ENCODE data around the gene KLK15. TPM values are rescaled to one million over a fixed set of nuclear protein-coding genes. Genes with fewer than 3 reads are reported as not detected.

The KLK15 gene
- total RNA-seq, 1 experiment from 2014 or later, result not detected

- Histone ChIP-seq H3K4me3 (no peak overlapping the region), H3K4me1 (replicated peaks) (no peaks in the 10 kb centered on the region), H3K27me3 (replicated peaks) (no peaks in the 10 kb centered on the region), H3K27ac (no peak overlapping the region), H3K9me3 (replicated peaks) (no peaks in the 10 kb centered on the region), H3K36me3 (no peaks in the 10 kb centered on the region)
- no peak for DNase-seq (ENCODE audit: low read depth in 1 of 2, low spot score in 2 of 2)
Observed at GRCh38 chr19:50859849-50860248, 26.5 kb upstream of the KLK15 start.

DNA sequence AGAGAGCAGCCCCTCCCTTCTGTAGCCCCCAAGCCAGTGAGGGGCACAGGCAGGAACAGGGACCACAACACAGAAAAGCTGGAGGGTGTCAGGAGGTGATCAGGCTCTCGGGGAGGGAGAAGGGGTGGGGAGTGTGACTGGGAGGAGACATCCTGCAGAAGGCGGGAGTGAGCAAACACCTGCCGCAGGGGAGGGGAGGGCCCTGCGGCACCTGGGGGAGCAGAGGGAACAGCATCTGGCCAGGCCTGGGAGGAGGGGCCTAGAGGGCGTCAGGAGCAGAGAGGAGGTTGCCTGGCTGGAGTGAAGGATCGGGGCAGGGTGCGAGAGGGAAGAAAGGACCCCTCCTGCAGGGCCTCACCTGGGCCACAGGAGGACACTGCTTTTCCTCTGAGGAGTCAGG is 25.5 kb upstream of the KLK15 start:
- H3K27me3 ChIP-seq (replicated peaks), result no peaks in the 10 kb centered on the region
- no peaks in the 10 kb centered on the region for H3K36me3 ChIP-seq
- H3K4me1 ChIP-seq (replicated peaks), result no peaks in the 10 kb centered on the region
- H3K4me3 ChIP-seq, result no peak overlapping the region
- H3K9me3 ChIP-seq (replicated peaks), result no peaks in the 10 kb centered on the region
- no peak overlapping the region for H3K27ac ChIP-seq
- no peak for DNase-seq (ENCODE audit: low read depth in 1 of 2, low spot score in 2 of 2)

- DNase-seq (ENCODE audit: low read depth in 1 of 2, low spot score in 2 of 2), result no peak
- no peaks in the 10 kb centered on the region for H3K4me1 ChIP-seq (replicated peaks)
Observed at GRCh38 chr19:50857366-50857765, 24.0 kb upstream of the KLK15 start.

GRCh38 chr19:50854636-50855410 is 21.4 kb upstream of the KLK15 start, which contains the start of gene KLK3:
KLK3 (plus strand) TSS chr19:50854915; CDS start chr19:50854956, 41 bp downstream.
- no peak for DNase-seq (ENCODE audit: low read depth in 1 of 2, low spot score in 2 of 2)
- H3K27me3 ChIP-seq (replicated peaks), result no peaks in the 10 kb centered on the region
- H3K9me3 ChIP-seq (replicated peaks), result no peaks in the 10 kb centered on the region
- no peaks in the 10 kb centered on the region for H3K4me1 ChIP-seq (replicated peaks)
- no peaks in the 10 kb centered on the region for H3K36me3 ChIP-seq
- no peak within 1 kb of the TSS for H3K4me3 ChIP-seq
- no peak within 1 kb of the TSS for H3K27ac ChIP-seq

More at GRCh38 chr19:50857366-50857765, 24.0 kb upstream of the KLK15 start:
- no peaks in the 10 kb centered on the region for H3K36me3 ChIP-seq
- no peaks in the 10 kb centered on the region for H3K27me3 ChIP-seq (replicated peaks)
- H3K4me3 ChIP-seq, result no peak overlapping the region
- no peaks in the 10 kb centered on the region for H3K9me3 ChIP-seq (replicated peaks)
- no peak overlapping the region for H3K27ac ChIP-seq

DNA sequence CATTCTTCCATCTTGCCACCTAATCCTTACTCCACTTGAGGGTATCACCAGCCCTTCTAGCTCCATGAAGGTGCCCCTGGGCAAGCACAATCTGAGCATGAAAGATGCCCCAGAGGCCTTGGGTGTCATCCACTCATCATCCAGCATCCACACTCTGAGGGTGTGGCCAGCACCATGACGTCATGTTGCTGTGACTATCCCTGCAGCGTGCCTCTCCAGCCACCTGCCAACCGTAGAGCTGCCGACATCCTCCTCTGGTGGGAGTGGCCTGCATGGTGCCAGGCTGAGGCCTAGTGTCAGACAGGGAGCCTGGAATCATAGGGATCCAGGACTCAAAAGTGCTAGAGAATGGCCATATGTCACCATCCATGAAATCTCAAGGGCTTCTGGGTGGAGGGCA is 18.2 kb upstream of the KLK15 start:
- H3K4me3 ChIP-seq, result no peak overlapping the region

DNA sequence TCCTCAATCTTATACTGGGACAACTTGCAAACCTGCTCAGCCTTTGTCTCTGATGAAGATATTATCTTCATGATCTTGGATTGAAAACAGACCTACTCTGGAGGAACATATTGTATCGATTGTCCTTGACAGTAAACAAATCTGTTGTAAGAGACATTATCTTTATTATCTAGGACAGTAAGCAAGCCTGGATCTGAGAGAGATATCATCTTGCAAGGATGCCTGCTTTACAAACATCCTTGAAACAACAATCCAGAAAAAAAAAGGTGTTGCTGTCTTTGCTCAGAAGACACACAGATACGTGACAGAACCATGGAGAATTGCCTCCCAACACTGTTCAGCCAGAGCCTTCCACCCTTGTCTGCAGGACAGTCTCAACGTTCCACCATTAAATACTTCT is 17.4 kb upstream of the KLK15 start:
- no peaks in the 10 kb centered on the region for H3K4me1 ChIP-seq (replicated peaks)
- no peak for DNase-seq (ENCODE audit: low read depth in 1 of 2, low spot score in 2 of 2)
- H3K4me3 ChIP-seq, result no peak overlapping the region
- no peaks in the 10 kb centered on the region for H3K27me3 ChIP-seq (replicated peaks)
- H3K27ac ChIP-seq, result no peak overlapping the region
- H3K9me3 ChIP-seq (replicated peaks), result no peaks in the 10 kb centered on the region
- no peaks in the 10 kb centered on the region for H3K36me3 ChIP-seq

More for the DNA sequence above, 18.2 kb upstream of the KLK15 start:
- Histone ChIP-seq H3K36me3 (no peaks in the 10 kb centered on the region), H3K27me3 (replicated peaks) (no peaks in the 10 kb centered on the region), H3K27ac (no peak overlapping the region), H3K4me1 (replicated peaks) (no peaks in the 10 kb centered on the region), H3K9me3 (replicated peaks) (no peaks in the 10 kb centered on the region)
- DNase-seq (ENCODE audit: low read depth in 1 of 2, low spot score in 2 of 2), result no peak

DNA sequence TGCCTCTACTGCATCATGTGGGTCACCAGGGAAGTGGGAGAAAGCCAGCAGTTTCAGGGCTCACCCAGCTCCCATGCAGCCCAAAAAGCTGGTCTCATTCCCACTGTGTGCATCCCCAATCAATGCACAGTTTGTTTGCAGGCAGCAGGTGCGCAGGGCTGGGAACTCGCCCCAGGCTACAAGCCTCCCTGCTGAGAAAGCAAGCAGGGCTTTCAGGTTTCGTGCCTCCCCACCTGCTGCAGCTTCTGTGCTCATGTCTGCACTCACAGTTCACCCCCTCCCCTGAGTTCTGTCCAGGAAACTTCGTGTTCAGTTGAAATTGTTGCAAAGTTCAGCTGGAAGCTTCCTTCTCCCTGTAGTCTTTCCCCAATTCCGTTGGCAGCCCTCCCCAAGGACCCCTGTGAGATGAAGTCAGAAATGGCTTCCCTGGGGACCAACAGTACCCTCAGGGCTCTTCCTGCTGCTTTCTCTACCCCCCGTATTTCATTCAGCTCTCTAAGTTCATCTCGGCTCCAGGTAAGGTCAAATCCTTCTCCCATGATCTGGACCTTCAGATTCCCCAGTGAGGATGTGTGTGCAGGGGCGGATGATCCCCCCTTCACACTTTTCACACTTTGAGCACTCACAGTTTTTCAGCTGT is 11.0 kb upstream of the KLK15 start:
- Histone ChIP-seq H3K27ac (no peak overlapping the region), H3K27me3 (replicated peaks) (no peaks in the 10 kb centered on the region), H3K36me3 (no peaks in the 10 kb centered on the region), H3K4me1 (replicated peaks) (no peaks in the 10 kb centered on the region), H3K4me3 (no peak overlapping the region), H3K9me3 (replicated peaks) (no peaks in the 10 kb centered on the region)
- no peak for DNase-seq (ENCODE audit: low read depth in 1 of 2, low spot score in 2 of 2)

- Histone ChIP-seq H3K9me3 (replicated peaks) (no peaks in the 10 kb centered on the region), H3K4me3 (no peak overlapping the region)
- DNase-seq (ENCODE audit: low read depth in 1 of 2, low spot score in 2 of 2), result no peak
Observed at GRCh38 chr19:50843701-50844221, 10.4 kb upstream of the KLK15 start.

GRCh38 chr19:50843205-50843604 is 9.8 kb upstream of the KLK15 start:
- no peak overlapping the region for H3K4me3 ChIP-seq
- no peaks in the 10 kb centered on the region for H3K36me3 ChIP-seq
- H3K27ac ChIP-seq, result no peak overlapping the region
- DNase-seq (ENCODE audit: low read depth in 1 of 2, low spot score in 2 of 2), result no peak
- no peaks in the 10 kb centered on the region for H3K27me3 ChIP-seq (replicated peaks)
- H3K4me1 ChIP-seq (replicated peaks), result no peaks in the 10 kb centered on the region
- no peaks in the 10 kb centered on the region for H3K9me3 ChIP-seq (replicated peaks)

More at GRCh38 chr19:50843701-50844221, 10.4 kb upstream of the KLK15 start:
- no peaks in the 10 kb centered on the region for H3K27me3 ChIP-seq (replicated peaks)
- H3K27ac ChIP-seq, result no peak overlapping the region
- no peaks in the 10 kb centered on the region for H3K4me1 ChIP-seq (replicated peaks)
- no peaks in the 10 kb centered on the region for H3K36me3 ChIP-seq

- no peak overlapping the region for H3K27ac ChIP-seq
- no peaks in the 10 kb centered on the region for H3K4me1 ChIP-seq (replicated peaks)
- no peaks in the 10 kb centered on the region for H3K9me3 ChIP-seq (replicated peaks)
- no peaks in the 10 kb centered on the region for H3K36me3 ChIP-seq
- H3K27me3 ChIP-seq (replicated peaks), result no peaks in the 10 kb centered on the region
- no peak for DNase-seq (ENCODE audit: low read depth in 1 of 2, low spot score in 2 of 2)
- H3K4me3 ChIP-seq, result no peak overlapping the region
Observed at GRCh38 chr19:50842130-50842529, 8.8 kb upstream of the KLK15 start.

DNA sequence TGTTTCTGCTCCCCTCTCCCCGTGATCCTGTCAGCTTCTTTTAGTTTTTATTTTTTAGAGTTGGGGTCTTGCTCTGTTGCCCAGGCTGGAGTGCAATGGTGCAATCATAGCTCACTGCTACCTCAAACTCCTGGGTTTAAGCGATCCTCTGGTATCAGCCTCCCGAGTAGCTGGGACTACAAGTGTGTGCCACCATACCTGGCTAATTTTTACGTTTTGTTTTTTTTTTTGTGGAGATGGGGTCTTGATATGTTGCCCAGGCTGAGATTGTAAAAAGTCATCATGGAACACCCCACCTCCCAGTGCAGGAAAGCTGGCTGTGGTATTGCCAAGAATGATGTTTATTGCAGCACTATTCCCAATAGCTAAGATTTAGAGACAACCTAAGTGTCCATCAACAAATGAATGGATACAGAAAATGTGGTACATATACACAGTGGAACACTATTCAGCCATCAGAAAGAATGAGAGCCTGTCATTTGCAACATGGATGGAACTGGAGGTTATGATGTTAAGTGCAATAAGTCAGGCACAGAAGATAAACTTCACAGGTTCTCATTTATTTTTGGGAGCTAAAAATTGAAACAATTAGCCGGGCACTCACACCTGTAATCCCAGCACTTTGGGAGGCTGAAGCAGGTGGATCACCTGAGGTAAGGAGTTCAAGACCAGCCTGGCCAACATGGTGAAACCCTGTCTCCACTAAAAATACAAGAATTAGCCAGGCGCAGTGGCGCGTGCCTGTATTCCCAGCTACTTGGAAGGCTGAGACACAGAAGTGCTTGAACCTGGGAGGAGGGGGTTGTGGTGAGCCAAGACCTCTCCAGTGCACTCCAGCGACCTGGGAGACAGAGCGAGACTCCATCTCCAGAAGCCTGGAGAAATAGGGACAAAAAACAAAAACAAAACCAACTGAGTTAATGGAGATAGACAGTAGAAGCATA is 6.6 kb upstream of the KLK15 start:
- Histone ChIP-seq H3K27ac (no peak overlapping the region), H3K9me3 (replicated peaks) (no peaks in the 10 kb centered on the region), H3K4me1 (replicated peaks) (peaks cover 6% of the 10 kb centered on the region; the same call in 1 of the 2 replicates), H3K27me3 (replicated peaks) (peaks cover 5% of the 10 kb centered on the region), H3K4me3 (no peak overlapping the region), H3K36me3 (no peaks in the 10 kb centered on the region)
- no peak for DNase-seq (ENCODE audit: low read depth in 1 of 2, low spot score in 2 of 2)

DNA sequence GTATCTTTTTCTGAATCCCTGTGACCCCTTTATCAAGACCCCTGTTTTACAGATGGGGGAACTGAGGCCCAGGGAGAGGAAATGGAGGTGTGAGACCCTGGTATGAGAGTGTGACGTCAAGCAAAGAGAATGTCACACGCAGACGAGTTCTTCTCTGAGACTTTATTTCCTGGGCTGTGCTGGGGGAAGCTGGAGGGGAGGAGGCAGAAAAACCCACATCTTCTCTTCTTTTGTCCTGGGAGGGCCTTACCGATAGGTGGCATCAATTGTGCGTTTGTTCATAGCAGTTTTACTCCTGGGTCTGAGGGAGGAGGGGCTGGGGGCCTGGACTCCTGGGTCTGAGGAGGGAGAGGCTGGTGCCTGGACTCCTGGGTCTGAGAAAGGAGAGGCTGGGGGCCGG is 4.9 kb upstream of the KLK15 start:
- H3K9me3 ChIP-seq (replicated peaks), result no peaks in the 10 kb centered on the region
- DNase-seq (ENCODE audit: low read depth in 1 of 2, low spot score in 2 of 2), result no peak
- peaks cover 6% of the 10 kb centered on the region; the same call in 1 of the 2 replicates for H3K4me1 ChIP-seq (replicated peaks)
- H3K4me3 ChIP-seq, result no peak overlapping the region
- peaks cover 12% of the 10 kb centered on the region for H3K27me3 ChIP-seq (replicated peaks)
- H3K27ac ChIP-seq, result no peak overlapping the region
- H3K36me3 ChIP-seq, result no peaks in the 10 kb centered on the region

- DNase-seq (ENCODE audit: low read depth in 1 of 2, low spot score in 2 of 2), result no peak
- Histone ChIP-seq H3K36me3 (no peaks in the 10 kb centered on the region), H3K4me3 (no peak overlapping the region), H3K27me3 (replicated peaks) (peaks cover 12% of the 10 kb centered on the region), H3K4me1 (replicated peaks) (peaks cover 6% of the 10 kb centered on the region; the same call in 1 of the 2 replicates), H3K27ac (no peak overlapping the region), H3K9me3 (replicated peaks) (no peaks in the 10 kb centered on the region)
Observed at GRCh38 chr19:50837300-50837699, 3.9 kb upstream of the KLK15 start.
